ENCODE data around the gene IGF1R.

IGF1R gene

DNA sequence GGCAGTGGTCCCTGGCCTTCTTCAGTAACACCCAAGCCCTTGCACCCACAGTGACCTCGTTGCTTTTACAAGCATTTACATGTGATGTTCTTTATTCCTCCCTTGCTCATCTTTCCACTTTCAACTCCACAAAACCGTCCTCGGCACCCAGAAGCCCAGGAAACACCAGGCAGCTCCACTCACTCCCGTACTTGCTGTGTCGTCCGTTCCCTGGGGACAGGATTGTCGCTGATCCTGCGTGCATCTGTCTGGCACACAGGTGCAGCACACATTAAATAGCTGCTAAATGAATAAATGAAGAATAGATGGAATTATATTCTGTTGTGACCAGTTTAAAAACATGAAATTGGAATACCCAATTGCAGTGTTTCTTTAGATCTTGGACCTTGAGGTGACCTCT, 239.6 kb downstream of the IGF1R start:
- no peak for DNase-seq (ENCODE audit: low read depth in 2 of 2)

DNA sequence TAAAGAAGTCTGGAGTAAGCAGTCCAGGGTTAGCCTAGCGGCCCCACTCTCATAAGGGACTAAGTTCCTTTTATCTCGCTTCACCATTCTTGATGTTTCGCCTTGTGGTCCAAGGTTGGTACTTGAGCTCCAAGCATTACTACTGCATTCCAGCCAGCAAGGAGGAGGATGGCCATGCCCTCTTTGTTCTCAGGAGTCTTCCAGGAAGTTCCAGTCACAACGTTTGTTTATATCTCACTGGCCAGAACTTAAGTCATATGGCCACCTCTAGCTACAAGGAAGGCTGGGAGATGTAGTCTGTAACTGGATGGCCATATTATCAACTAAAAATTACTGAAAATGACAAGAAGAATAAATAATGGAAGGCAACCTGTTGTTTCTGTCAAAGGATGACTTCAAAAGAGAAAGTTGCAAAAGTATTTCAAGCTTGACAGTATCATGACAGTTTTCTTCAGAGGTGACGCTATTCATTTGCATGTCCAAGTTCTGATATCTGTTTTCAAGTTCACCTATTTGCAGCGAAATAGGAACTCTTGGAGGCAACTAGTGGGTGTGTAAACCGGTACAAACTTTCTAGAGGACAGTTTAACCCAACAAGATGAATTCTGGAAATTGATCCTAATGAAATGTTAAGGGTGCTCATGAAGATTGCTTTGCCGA, 240.6 kb downstream of the IGF1R start:
- no peak for DNase-seq (ENCODE audit: low read depth in 2 of 2)

DNA sequence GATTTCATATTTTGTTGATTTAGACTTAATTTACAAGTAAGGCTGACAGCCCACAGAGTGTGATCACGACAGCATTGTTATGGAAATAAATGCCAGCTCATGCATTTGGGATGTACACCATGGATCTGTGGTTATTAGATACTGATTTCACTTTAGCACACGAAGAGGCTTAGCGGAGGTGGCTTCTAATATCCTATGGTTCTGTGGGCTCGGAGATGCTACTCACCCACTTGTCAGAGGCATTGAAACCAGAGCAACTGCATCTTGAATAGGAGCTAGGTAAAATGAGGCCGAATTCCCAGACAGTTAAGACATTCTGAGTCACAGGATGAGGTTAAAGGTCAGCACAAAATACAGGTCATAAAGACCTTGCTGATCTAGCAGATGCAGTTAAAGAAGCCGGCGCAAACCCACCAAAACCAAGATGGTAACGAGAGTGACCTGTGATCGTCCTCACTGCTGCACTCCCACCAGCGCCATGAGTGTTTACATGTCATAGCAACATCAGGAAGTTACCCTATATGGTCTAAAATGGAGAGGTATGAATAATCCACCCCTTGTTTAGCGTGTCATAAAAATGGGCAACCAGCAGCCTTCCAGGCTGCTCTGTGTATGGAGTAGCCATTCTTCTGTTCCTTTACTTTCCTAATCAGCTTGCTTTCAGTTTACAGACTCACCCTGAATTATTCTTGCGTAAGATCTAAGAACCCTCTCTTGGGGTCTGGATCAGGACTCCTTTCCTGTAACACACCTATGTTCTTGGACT, 241.8 kb downstream of the IGF1R start:
- no peak for DNase-seq (ENCODE audit: low read depth in 2 of 2)

DNA sequence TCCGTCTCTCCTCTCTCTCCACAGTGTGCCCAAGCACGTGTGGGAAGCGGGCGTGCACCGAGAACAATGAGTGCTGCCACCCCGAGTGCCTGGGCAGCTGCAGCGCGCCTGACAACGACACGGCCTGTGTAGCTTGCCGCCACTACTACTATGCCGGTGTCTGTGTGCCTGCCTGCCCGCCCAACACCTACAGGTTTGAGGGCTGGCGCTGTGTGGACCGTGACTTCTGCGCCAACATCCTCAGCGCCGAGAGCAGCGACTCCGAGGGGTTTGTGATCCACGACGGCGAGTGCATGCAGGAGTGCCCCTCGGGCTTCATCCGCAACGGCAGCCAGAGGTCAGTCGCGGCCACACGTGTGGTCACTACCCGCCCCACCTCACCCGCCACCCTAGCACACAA, 243.0 kb downstream of the IGF1R start:
- DNase-seq (ENCODE audit: low read depth in 2 of 2) = no peak

DNA sequence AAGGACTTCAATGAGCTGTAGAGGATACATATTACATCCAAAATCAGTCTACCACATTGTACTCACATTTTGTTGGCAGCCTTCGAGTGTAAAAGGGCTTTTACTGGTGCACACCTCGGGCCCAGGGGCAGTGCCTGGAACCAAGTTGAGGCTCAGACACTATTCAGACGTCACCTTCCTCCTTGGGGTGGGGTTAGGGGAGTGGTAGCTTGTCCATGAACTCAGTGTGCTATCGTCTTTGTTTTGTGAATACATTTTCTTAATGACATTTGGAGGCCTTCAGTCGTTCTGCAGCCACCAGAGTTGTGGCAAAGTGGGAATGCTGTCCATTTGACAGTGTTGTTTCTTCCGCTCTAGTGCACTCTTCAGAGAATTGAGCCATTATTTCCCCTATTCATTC, 245.1 kb downstream of the IGF1R start:
- no peak for DNase-seq (ENCODE audit: low read depth in 2 of 2)

DNA sequence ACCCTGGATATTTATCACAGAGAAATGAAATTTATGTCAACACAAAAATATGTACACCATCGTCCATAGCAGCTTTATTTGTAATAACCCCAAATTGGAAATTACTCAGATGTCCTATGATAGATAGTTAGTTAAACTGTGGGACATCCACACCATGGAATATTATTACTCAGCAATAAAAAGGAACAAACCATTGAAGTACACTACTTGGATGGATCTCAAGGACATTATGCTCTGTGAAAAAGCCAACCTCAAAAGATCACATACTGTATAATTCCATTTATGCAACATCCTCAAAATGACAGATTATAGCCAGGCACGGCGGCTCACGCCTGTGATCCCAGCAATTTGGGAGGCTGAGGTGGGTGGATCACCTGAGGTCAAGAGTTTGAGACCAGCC, 246.0 kb downstream of the IGF1R start:
- no peak for DNase-seq (ENCODE audit: low read depth in 2 of 2)

DNA sequence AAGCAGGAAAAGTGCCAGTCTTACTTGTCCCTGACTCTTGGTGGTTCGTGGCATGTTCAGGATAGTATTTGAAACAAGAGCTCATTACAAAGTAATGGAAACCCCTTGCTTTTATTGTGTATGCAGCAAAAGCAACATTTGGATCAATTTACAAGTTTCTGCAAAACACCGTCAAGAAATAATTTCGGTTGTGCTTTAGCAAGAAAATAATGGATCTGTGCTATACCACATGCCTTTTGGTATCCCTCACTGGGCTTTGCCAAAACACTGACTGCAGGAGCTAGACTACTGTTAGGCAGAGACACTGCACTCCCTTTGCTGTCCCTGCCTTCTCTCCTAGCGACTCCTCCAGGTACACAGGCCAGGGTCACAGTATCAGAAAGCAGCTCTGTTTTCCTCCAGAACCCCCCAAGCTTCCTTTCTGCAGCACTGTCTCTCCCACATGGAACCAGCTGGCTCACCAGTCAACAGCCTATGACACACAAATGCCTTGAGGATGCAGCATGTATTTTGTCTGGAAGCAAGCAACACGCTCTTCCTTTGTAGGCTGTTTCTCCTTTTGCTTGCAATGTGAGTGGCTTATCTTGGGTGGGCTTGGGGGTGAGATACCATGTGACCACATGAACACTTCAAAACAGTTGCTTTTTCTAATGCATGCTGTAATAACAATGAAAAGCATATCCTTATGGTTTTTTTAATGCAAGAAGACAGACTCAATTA, 247.8 kb downstream of the IGF1R start:
- DNase-seq (ENCODE audit: low read depth in 2 of 2) = no peak

DNA sequence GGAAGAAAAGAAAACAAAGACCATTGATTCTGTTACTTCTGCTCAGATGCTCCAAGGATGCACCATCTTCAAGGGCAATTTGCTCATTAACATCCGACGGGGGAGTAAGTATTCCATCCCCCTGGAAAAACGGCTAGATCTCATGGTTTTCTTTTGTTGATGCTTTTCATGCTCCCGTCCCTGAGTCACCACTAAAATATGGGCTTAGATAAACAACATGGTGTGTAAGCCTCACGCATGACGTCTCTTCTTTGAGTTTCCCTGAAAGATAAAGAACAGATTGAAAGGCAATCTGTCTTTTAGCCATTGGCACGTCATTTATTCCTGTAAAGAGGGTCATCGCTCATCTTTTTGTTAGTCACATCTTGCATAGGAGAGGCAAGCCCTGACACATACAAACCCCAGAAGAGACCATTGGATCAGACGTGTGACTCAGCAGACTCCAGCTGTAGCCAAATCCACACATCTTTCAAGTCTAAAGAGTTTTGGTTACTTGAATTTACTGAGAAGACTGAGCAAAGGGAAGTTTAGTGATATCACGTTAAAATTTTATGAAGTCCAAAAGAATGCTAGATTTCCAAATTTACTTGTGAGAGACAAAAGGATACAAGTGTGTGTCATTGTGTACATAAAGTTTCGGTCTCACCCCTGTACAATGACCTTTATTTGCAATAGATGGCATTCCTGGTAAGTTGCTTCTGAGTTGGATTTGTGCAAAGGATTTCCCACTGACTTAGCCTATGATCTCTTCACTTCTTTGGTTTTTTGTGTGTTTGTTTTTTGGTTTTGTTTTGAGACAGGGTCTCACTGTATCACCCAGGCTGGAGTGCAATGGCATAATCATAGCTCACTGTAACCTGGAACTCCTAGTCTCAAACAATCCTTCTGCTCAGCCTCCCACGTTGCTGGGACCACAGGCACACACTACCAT, 248.7 kb downstream of the IGF1R start:
- DNase-seq (ENCODE audit: low read depth in 2 of 2) = no peak

DNA sequence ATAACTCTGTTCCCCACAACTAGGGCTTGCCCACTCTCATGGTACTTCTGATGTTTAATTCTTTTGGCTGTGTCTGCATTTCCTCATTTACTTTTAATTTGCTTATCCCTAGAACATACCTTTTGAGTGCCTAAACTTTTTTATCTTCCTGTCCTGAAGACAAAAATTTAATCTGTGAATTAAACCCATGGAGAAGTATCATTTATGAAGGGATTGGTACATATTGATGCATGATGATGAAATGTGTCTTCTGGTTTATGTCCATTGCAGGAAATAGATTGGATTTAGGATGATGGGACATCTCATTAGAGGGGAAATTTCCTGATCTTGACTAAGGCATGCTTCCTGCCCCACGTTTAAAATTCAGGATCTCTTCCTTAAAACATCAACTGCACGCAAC, 249.8 kb downstream of the IGF1R start:
- DNase-seq (ENCODE audit: low read depth in 2 of 2) = no peak

DNA sequence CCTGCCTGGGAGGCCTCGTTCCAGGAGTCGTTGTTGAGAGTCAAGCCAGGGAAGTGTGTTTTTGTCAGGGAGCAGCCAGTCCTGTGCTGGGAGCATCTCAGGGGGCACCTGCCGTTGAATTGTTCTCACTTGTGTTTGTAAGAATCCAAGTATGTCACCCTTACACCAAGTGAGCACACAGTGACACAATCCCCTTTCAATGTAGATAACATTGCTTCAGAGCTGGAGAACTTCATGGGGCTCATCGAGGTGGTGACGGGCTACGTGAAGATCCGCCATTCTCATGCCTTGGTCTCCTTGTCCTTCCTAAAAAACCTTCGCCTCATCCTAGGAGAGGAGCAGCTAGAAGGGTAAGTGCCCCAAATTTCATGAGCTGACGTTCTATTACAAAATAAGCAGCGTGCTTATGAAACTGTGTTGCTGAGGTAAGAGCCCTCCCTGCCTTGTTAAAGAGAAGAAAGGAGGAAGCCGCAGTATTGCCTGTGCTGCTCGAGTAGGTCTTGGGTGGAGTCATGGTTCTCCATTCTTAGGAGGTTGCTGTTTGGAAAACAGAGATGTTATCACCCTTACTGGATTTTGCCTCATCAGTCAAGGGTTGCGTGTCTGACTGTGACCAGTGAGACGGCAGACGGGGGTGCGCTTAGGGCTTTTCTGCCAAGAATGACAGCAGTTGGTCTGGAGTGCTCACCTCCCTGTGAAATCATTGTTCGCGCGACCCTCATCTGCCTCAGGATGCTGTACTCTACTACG, 251.1 kb downstream of the IGF1R start:
- no peak for DNase-seq (ENCODE audit: low read depth in 2 of 2)

DNA sequence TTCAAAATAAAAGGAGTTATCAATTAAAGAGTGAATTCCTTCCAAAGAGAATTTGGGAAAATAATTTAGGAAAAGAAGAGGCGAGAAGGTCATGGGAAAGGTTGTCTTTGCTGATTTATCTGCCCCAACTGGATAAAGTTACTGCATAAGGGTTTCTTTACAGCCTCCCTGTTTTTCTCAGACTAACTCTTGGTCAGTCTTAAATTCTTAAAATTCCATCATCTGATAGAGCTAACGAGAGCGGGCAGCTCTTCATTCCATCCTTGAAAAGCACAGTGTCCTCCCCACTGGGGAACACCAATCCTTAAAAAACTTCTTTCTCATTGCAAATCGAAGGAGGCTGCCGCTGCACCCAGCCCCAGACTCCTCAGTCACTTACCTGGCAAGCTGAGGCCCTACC, 252.0 kb downstream of the IGF1R start:
- DNase-seq (ENCODE audit: low read depth in 2 of 2) = no peak

DNA sequence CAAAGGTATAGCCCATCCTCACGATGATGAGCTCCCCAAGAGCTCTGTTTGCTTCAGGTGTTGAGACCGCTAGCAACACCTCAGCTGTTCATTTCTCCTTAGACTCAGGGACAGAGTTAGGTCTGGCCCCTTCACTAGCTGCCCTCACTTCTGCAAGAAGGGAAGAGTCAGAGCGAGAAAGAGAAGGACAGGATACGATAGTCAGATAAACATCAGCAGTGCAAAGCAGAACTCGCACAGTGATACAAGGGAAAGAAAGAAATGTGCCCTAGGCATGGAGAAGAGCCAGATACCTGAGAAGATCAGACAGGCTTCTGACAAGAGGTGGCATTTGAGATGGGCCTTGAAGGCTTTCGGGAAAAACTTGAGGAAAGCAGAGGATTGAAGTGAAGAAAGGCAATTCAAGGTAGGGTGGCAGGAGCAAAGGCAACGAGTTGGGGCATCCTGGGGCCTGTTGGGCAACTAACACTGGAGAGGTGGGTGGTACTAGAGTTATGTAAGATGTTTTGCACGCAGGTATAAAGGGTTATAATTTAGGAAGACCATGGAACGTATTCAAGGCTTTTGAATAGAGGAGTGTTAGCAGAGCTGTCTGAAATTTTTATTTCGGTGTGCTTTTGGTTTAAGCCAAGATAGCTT, 253.2 kb downstream of the IGF1R start:
- DNase-seq (ENCODE audit: low read depth in 2 of 2) = no peak

DNA sequence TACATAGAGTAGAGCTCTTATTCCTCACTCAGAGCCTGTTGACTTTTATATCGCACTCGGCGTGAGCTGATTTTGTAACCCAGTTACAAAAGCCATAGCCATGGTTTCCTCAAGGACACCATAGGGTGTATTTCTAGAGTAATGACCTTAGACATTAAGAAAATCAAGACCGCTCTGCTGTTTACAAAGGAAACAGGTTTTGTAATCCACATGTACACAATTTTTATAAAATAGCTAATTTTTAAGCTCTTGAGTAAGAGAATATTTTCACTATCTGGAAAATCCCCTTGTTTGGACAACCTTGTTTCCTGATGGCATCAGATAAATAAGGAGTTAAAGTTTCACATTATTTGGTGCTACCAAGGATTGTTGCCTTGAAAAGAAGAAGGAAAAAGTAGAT, 254.6 kb downstream of the IGF1R start:
- DNase-seq (ENCODE audit: low read depth in 2 of 2) = no peak

DNA sequence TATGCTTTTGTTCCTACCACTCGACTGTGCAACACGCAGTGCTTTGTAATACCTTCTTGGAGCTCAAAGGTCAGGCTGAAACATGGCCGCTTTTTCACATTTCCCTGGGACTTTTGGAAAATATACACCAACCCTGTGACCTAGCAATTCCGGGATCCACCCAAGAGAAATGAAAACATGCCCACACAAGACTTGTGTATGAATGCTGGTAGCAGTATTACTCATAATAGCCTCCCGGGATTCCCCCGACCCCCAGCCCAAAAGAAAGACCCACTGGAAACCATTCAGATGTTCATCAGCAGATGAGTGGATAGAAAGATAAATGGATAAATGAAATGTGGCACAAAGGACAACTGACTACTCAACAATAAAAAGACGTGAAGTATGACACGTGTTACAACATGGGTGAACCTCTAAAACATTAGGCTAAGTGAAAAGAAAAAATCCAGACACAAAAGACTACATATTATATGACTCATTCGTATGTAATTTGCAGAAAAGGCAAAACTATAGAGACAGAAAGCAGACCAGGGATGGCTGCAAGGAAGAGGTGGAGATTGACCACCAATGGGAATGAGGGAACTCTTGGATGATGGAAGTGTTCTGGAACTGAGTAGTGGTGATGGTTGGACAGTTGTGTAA, 255.2 kb downstream of the IGF1R start:
- DNase-seq (ENCODE audit: low read depth in 2 of 2) = no peak

DNA sequence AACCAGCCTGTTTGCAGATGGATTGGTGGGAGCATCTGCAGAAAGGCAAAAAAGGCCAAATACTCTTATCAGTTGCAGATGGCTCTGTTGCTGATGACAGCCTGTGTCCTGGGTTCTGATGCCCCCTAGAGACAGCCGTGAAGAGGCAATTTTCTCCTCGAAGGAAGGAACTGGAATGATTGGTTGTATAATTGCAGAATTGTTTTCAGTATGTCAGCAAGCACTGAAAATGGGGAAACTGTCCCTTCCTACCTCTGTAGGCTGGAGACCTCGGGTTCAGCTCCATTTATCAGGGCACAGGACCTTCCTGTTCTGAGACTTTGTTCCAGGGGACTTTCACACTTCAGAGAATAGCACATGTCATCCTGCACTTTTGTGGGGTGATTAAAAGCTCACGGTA, 256.2 kb downstream of the IGF1R start:
- DNase-seq (ENCODE audit: low read depth in 2 of 2) = no peak

DNA sequence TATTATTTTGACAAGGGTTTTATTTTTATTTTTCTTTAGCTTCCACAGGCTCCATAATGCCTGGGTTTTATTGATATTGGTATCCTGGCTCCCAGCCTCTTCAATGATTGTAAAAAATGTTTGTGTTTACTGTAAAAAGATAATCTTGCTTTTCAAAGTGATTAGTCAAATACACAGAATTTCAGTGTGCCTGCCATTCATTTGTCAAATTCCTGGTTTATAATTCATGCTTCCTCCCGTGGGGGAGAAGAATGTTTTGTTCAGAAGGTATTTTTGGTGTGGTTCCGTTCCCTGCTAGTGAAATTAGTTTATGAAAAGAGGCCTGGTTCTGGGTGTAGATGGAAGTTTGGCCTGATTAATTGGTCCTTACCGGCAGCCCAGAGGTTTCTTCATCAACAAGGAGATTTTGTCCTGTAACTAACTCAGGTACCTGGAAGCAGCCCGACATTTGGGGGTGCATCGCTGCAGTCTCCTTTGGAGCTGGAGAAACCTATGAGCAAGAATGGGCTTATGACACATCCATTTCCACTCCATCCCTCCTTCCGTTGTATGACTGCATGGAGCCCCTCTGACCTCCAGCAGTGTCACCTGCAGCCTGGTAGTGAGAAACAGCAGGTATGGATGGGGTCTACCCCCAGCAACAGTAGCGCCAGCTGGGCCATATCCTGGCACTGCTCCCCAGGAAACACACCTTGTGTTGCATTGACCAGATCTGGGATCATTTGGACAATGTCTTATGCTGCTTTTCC, 257.8 kb downstream of the IGF1R start:
- no peak for DNase-seq (ENCODE audit: low read depth in 2 of 2)

DNA sequence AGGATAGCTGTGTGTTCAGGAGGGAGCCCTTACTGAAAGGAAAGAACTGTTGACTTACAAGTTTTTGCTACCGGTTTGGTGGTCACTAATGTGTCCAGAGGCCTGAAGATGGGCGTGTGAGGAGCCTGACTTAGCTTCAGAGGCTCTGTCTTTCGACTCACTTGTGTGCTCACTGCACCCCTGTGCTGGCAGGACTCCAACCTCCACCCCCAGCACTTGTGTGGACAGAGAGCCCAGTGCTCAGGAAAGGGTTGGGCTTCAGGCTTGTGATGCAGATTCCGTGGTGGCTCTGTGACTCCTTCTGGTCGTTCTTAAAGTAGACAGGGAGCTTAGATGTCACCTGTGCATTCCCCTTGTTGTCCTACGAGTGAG, 258.4 kb downstream of the IGF1R start:
- no peak for DNase-seq (ENCODE audit: low read depth in 2 of 2)

DNA sequence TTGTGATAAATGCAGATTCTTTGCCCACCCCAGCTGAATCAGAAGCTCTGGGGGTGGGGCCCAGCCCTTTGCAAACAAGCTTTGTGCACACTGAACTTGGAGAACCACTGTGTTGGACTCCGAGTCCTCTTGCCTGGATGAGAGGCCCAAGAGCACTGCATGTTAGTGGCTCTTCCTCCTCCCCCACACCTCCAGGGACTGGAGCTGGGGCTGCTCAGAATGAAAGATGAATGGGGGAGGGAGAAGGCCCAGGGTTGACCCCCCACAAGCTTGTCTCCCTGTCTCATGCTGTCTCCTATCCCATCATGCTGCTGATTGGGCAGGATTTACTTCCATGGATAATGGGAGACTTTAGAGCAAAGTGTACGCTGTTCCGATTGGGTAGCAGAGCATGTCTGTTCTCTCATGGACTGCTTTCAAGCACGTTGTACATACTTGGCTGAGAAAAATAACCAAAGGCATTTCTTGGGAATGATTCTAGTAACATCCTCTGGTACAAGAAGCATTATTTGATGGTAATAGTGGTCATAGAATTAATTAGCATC, 259.7 kb downstream of the IGF1R start:
- no peak for DNase-seq (ENCODE audit: low read depth in 2 of 2)

All from stimulated activated CD4-positive, alpha-beta T cell treated with anti-CD3 and anti-CD28 coated beads, Interleukin-1b, Interleukin-23, amount 100 ng/mL, for 4 hours (primary cell).